GM21737 (cell line): Measurements from ENCODE around the gene RTP5.
A peak's percentile ranks its signal among the peaks of the same experiment; 100 is the strongest.

Source experiments
- ATAC-seq: cut with Tn5 transposase; IDR thresholded peaks from one replicate; pipeline ENCODE4 v1.9.1; 2021; ENCODE audit warnings: mild to moderate bottlenecking, moderate library complexity; ENCODE audit not compliant: unreplicated experiment

RTP5 gene

DNA sequence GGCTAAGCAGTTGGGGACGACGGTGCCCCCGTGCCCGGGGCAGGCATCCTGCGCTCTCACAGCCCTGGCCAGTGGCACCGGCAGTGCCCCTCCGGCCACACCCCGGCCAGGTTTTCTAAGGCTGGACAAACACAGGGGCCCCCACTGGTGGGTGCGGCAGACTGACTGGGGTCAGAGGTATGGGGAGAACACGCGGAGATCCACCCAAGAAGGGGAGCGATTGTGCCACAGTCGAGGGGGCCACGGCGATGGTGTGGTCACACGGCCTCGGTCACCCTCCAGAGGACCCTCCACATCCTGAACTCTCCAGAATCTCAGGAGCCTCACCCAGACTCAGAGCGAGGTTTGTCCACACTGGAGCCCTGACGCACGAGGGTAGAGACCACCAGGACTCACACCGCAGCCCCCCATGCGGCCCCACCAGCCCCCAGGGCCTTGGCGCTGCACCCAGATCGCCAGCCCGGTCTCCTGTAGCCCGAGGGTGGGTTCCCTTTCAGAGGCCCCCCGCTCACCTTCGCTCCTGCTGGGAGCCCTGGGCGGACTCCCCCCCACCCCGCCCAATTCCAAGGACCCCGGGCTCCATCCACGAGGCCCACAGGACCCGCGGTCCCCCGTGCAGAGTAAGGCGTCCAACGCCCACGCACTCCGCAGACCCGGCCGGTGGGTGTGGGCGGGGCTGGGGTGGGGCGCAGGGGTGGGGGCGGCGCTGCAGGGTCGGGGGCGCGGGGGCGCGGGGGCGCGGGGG lies 26.0 kb upstream of the RTP5 start:
- ATAC-seq, result no peak

- ATAC-seq, result peak; percentile 72
These were observed 25.3 kb upstream of the RTP5 start for GRCh38 chr2:241844066-241844728.

- ATAC-seq, result no peak
These were observed 24.5 kb upstream of the RTP5 start for GRCh38 chr2:241844831-241845578.

GRCh38 chr2:241846406-241846805 lies 23.1 kb upstream of the RTP5 start:
- ATAC-seq, result no peak

DNA sequence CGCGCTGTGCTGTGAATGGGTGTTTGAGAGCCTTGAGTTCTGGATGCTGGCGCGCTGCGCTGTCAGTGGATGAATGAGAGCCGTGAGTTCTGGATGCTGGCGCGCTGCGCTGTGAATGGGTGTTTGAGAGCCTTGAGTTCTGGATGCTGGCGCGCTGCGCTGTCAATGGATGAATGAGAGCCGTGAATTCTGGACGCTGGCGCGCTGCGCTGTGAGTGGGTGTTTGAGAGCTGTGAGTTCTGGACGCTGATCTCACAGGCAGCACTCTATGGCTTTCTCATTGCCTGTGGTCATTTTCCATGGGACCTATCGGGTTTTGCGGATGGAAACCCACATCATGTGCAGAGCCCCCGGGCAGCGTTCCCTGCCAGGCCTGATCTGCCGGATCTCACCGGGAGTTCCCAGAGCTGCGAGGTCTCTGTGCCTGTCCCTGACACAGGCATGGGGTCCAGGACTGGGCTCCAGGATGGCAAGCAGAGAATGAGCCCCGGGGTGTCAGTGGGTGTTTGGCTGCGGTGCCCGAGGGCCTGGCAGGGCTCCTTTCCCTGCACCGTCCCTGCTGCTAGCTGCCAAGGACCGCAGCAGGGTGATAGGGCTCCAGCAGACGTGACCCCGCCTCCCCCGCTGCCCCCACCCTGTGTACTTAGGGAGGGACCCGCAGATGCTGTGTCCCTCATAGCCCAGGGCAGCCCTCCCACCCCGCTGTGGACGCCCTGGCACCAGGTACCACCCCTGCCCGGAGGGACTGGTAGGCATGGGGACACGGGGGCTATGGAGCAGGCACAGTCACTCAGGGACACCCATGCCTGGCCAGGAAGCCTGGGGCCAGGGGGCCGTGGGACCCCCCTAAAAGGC lies 20.5 kb upstream of the RTP5 start:
- ATAC-seq, result no peak

DNA sequence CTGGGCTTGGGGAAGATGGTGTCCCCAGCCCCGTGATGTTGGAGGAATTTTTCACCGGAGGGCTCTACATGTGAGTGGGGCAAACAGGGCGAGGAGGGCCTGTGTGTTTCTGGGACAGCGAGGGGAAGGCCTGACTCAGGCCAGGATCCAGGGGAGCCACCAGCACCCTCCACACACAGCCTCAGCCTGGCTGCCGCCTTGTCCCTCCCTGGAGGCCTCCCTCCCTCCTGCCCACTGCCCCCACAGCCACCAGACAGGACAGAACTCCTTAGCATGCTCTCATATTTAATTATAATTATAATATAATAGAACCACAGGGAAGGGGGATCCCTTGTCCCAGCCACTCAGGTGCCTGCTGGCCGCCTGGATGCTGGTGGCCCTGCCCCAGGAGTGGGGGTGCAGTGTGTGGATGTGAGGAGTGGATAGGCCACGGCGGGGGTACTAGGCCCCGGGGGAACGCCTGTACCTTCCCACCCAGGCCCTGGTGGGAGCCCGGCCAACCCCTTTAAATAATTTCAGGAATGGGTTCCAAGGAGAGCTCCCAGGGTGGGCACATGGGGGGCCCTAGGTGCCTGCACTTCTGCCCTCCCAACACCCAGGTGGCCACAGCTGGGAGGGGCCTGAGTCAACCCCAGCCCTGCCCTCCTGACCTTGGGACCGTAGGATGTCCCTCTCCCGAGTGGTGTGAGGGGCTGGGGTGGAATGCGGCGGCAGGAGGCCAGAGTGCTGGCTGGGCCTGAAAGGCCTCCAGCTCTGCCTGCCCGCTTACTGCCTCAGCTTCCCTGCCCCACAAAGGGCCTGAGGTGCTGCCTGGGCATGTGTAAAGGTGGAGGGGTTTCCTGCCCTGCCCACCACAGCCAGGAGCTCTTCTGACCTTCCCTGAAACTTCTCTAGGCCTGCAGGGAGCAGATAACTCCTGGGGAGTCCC lies 19.6 kb upstream of the RTP5 start:
- no peak for ATAC-seq

DNA sequence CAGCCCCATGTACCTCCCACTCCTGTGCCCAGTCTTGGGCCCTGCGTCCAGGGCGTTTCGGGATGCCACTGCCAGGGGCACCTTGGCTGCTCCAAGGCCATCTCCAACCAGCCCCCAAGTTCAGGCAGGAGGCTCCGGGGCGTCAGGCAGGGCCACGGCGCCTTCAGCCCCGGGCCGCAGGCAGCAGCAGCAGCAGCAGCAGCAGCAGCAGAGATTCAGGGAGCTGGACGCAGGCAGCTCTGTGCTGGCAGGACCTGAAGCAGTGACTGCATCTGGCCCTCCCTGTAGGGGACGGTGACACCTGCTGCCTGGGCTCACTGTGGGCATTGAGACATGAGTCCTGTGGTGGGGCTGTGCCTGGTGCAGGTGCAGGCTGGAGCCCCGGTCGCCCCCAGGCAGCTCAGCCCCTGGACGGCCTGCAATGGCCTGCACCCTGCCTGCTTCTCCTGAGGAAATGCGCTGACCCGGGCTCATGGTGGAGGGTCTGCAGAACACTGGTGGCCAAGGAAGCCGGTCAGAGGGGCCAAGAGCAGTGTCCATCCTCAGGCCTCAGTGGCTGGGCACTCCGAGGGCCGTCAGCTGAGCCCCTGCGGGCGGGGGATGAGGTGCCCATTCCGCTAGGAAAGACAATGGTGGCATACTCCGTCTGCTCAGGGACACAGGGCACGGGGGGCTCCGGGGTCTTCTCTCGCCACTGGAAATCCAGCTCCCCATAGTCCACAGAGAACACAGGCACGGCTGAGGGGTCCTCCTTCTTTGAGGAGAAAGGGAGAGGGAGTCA lies 18.8 kb upstream of the RTP5 start:
- no peak for ATAC-seq

- no peak for ATAC-seq
These were observed 18.0 kb upstream of the RTP5 start for GRCh38 chr2:241851325-241852115.

GRCh38 chr2:241852116-241852980 lies 17.2 kb upstream of the RTP5 start:
- no peak for ATAC-seq

- no peak for ATAC-seq
These were observed 16.4 kb upstream of the RTP5 start for GRCh38 chr2:241852981-241853631.

GRCh38 chr2:241853651-241854341 lies 15.7 kb upstream of the RTP5 start:
- no peak for ATAC-seq

DNA sequence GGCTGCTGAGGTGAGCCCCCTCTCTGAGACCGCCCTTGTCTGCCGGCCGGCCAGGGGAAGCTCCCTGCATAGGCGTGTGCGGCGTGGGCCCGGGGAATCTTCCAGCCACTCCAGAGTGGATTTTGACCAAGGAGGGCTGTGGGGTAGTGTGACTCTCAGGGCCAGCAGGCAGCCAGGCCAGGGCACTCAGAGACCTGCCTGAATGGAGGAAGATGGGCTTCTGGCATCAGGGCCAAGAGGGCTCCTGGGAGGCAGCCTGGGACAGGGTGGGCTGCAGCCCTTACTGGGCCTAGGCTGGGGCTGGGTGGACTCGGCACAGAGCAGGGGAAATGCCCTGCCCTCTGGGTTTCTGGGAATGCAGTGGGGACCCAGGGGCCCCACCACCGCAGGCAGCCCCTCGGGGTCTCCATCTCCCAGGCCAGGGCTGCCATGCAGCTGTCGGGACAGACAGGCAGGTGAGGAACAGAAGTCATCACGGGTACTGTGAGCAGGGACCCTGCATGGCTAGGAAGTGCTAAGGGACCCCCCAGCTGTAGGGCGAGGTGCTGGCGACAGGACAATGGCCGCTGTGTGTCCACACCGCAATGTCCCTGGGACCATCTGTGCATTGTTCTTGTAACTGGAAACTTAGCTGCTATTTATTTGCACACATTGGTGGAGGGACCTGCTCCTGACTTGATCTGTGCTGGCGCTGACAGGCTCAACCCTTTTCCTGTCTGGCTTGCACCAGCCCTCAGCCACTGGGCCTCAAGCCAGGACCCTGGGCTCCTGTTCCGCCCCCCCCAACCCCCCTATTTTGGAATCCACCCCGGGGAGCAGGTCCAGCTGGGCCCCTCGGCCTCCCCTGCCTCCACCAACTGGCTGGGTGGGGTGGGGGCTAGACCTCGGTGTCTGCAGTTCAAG lies 14.9 kb upstream of the RTP5 start:
- ATAC-seq, result no peak

DNA sequence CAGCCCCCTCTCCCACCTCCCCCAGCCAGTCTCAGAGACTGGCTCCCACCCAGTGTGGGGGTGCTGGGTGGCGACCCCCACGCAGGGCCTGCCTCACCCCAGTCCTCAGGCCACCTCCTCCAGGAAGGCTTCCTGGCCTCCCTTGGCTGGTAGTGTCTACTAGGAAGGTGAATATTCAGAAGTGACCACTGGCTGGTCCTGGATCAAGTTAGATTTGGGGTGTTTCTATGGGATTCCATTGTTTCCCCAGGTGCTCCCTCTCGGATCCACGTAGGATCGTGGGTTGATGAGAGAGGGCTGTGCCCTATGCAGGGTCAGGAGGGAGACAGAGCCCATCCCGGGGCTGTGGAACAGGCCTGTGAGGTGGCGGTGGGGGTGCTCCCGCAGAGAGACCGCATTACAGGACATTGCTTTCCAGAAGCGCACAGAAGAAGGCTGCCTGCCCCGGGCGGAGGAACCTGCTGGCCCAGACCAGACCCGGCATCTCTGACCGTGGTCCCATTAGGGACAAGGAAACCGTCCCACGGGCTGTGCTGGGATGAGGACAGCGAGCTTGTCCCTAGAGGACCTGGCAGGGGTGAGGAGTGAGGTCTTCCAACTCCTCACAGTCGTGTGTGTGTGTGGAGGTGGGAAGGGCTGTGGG lies 14.2 kb upstream of the RTP5 start:
- no peak for ATAC-seq

- ATAC-seq, result no peak
These were observed 13.6 kb upstream of the RTP5 start for GRCh38 chr2:241855888-241856422.
